Parathyroid adenoma (tissue), 2 donors: Measurements from ENCODE around the gene UBASH3A.

Source experiments
- H2AFZ ChIP-seq: fragments of 300-600 bp; sonication (generic); one replicate; pipeline ENCODE4 v1.7.0; 2017; ENCODE audit warnings: antibody characterized with exemption, mild to moderate bottlenecking
- H3K27ac ChIP-seq: fragments of 300-600 bp; sonication (generic); one replicate; pipeline ENCODE4 v1.7.0; 2017
- H3K27me3 ChIP-seq: fragments of 300-600 bp; sonication (generic); one replicate; pipeline ENCODE4 v1.7.0; 2017; ENCODE audit warnings: low read length; ENCODE audit not compliant: control insufficient read depth, insufficient read depth
- H3K36me3 ChIP-seq: fragments of 300-600 bp; sonication (generic); one replicate; pipeline ENCODE4 v1.7.0; 2017; ENCODE audit warnings: low read length; ENCODE audit not compliant: control insufficient read depth, insufficient read depth
- H3K4me1 ChIP-seq: fragments of 300-600 bp; sonication (generic); one replicate; pipeline ENCODE4 v1.7.0; 2017; ENCODE audit warnings: control low read depth
- H3K4me2 ChIP-seq: fragments of 300-600 bp; sonication (generic); one replicate; pipeline ENCODE4 v1.7.0; 2017; ENCODE audit warnings: low read length
- H3K4me3 ChIP-seq: fragments of 300-600 bp; sonication (generic); one replicate; pipeline ENCODE4 v1.7.0; 2017; ENCODE audit warnings: low read depth, low read length
- H3K79me2 ChIP-seq: fragments of 300-600 bp; sonication (generic); one replicate; pipeline ENCODE4 v1.7.0; 2017; ENCODE audit warnings: control low read depth
- H3K9ac ChIP-seq: fragments of 300-600 bp; sonication (generic); one replicate; pipeline ENCODE4 v1.7.0; 2017; ENCODE audit warnings: mild to moderate bottlenecking
- H3K9me3 ChIP-seq: fragments of 300-600 bp; sonication (generic); one replicate; pipeline ENCODE4 v1.7.0; 2017; ENCODE audit warnings: low read length; ENCODE audit not compliant: control insufficient read depth
- CTCF ChIP-seq: fragments of 300-600 bp; sonication (generic); IDR thresholded peaks from one replicate; pipeline ENCODE4 v1.7.0; 2017; ENCODE audit warnings: antibody characterized with exemption, mild to moderate bottlenecking
- donor health status: primary hyperparathyroidism.

Gene UBASH3A

GRCh38 chr21:42358261-42358660, 45.4 kb upstream of the UBASH3A start:
- H3K36me3 ChIP-seq: no peaks in the 10 kb centered on the region
- H3K9me3 ChIP-seq: no peaks in the 10 kb centered on the region
- H3K79me2 ChIP-seq: no peaks in the 10 kb centered on the region
- H3K27ac ChIP-seq: no peak overlapping the region
- no peak overlapping the region for H3K9ac ChIP-seq
- H3K27me3 ChIP-seq: no peaks in the 10 kb centered on the region
- H3K4me1 ChIP-seq: no peaks in the 10 kb centered on the region
- no peak overlapping the region for H3K4me2 ChIP-seq
- no peak overlapping the region for H3K4me3 ChIP-seq
- no peak for TF ChIP-seq CTCF
- H2AFZ ChIP-seq: no peak overlapping the region

GRCh38 chr21:42358937-42359336, 44.8 kb upstream of the UBASH3A start:
- no peak overlapping the region for H3K4me3 ChIP-seq
- H3K4me2 ChIP-seq: no peak overlapping the region
- no peaks in the 10 kb centered on the region for H3K79me2 ChIP-seq
- H3K4me1 ChIP-seq: no peaks in the 10 kb centered on the region
- TF ChIP-seq CTCF: no peak
- no peaks in the 10 kb centered on the region for H3K9me3 ChIP-seq
- H3K36me3 ChIP-seq: no peaks in the 10 kb centered on the region
- H3K27me3 ChIP-seq: no peaks in the 10 kb centered on the region
- no peak overlapping the region for H3K27ac ChIP-seq
- H2AFZ ChIP-seq: no peak overlapping the region
- H3K9ac ChIP-seq: no peak overlapping the region

GRCh38 chr21:42360317-42360716, 43.4 kb upstream of the UBASH3A start:
- no peak overlapping the region for H3K27ac ChIP-seq
- no peak overlapping the region for H3K9ac ChIP-seq
- H3K36me3 ChIP-seq: no peaks in the 10 kb centered on the region
- no peak overlapping the region for H2AFZ ChIP-seq
- H3K9me3 ChIP-seq: no peaks in the 10 kb centered on the region
- H3K79me2 ChIP-seq: no peaks in the 10 kb centered on the region
- no peaks in the 10 kb centered on the region for H3K4me1 ChIP-seq
- no peak overlapping the region for H3K4me2 ChIP-seq
- no peaks in the 10 kb centered on the region for H3K27me3 ChIP-seq
- no peak overlapping the region for H3K4me3 ChIP-seq
- no peak for TF ChIP-seq CTCF

- Histone ChIP-seq H3K79me2 (no peaks in the 10 kb centered on the region), H3K9ac (no peak overlapping the region), H3K27ac (no peak overlapping the region), H3K4me3 (no peak overlapping the region), H3K4me1 (no peaks in the 10 kb centered on the region), H3K36me3 (no peaks in the 10 kb centered on the region), H3K4me2 (no peak overlapping the region), H3K9me3 (no peaks in the 10 kb centered on the region), H3K27me3 (no peaks in the 10 kb centered on the region), H2AFZ (no peak overlapping the region)
- no peak for TF ChIP-seq CTCF
These were observed 42.4 kb upstream of the UBASH3A start for GRCh38 chr21:42361286-42361685.

- Histone ChIP-seq H3K9ac (no peak overlapping the region), H3K4me2 (no peak overlapping the region), H3K27ac (no peak overlapping the region), H3K9me3 (no peaks in the 10 kb centered on the region), H3K4me3 (no peak overlapping the region), H2AFZ (no peak overlapping the region), H3K36me3 (no peaks in the 10 kb centered on the region), H3K79me2 (no peaks in the 10 kb centered on the region), H3K4me1 (no peaks in the 10 kb centered on the region), H3K27me3 (no peaks in the 10 kb centered on the region)
- TF ChIP-seq CTCF: no peak
These were observed 41.5 kb upstream of the UBASH3A start for GRCh38 chr21:42362198-42362597.
